HepG2 (cell line): ENCODE measurements around the gene POLR1D.

Experiments
- ZBTB38 ChIP-seq: sonication (generic); formaldehyde crosslinking; IDR thresholded peaks from 2 replicates; pipeline ENCODE4 v1.5.1; 2020; ENCODE audit warnings: mild to moderate bottlenecking, missing genetic modification reagents
- ZNF3 ChIP-seq: IDR thresholded peaks from 2 replicates; pipeline ENCODE4 v1.7.0; 2017; ENCODE audit warnings: inconsistent platforms

GRCh38 chr13:27599096-27599495 is 22.6 kb upstream of the POLR1D start:
- TF ChIP-seq ZBTB38 (no peak), ZNF3 (CRISPR knock-in tag) (no peak)
